ENCODE data around the gene MAIP1.

Gene MAIP1

DNA sequence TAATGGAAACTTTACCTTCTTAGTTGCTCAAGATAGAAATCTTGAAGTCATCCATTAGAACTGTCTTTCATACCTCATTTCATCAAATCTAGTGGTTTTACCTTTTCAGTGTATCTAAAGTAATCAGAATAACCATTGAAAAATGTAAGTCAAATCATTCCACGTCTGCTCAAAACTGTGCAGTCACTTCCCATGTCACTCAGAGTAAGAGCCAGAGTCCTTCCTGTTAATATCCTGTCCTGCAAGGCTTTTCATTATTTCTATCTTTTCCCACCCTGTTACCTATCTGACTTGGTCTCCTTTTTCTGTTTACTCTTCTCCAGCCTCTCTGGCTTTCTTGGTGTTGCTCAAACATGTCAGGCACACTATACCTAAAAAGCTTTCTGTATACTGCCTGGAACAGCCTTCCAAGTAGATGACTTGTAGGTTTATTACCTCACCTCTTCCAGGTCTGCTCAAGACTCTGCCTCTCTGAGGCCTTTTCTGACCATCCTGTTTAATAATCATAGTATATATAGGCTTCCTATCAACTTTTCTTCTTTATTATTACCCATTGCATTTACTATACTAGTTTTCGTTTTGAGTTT lies 40.9 kb upstream of the MAIP1 start:
- Histone ChIP-seq H3K4me1 (no peaks in the 10 kb centered on the region), H3K4me3 (ENCODE audit: low read depth, low read length) (no peak overlapping the region), H3K9me3 (no peaks in the 10 kb centered on the region), H3K27me3 (no peaks in the 10 kb centered on the region), H3K36me3 (peaks cover 33% of the 10 kb centered on the region)
- TF ChIP-seq, protein P1, sequence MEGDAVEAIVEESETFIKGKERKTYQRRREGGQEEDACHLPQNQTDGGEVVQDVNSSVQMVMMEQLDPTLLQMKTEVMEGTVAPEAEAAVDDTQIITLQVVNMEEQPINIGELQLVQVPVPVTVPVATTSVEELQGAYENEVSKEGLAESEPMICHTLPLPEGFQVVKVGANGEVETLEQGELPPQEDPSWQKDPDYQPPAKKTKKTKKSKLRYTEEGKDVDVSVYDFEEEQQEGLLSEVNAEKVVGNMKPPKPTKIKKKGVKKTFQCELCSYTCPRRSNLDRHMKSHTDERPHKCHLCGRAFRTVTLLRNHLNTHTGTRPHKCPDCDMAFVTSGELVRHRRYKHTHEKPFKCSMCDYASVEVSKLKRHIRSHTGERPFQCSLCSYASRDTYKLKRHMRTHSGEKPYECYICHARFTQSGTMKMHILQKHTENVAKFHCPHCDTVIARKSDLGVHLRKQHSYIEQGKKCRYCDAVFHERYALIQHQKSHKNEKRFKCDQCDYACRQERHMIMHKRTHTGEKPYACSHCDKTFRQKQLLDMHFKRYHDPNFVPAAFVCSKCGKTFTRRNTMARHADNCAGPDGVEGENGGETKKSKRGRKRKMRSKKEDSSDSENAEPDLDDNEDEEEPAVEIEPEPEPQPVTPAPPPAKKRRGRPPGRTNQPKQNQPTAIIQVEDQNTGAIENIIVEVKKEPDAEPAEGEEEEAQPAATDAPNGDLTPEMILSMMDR (IDR thresholded peaks at IDR 0.05; ENCODE audit: low read depth, low read length), result no peak
- DNase-seq, result no peak

DNA sequence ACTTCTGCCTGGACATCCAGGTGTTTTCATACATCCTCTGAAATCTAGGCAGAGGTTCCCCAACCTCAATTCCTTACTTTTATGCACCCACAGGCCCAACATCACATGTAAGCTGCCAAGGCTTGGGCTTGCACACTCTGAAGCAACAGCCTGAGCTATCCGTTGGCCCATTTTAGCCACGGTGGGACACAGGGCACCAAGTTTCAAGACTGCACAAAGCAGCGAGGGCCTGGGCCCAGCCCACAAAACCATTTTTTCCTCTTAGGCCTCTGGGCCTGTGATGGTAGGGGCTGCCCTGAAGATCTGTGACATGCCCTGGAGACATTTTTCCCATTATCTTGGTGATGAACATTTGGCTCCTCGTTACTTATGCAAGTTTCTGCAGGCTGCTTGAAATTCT lies 38.4 kb upstream of the MAIP1 start:
- H3K36me3 ChIP-seq, result peaks cover 39% of the 10 kb centered on the region
- TF ChIP-seq, protein P1 (IDR thresholded peaks at IDR 0.05; ENCODE audit: low read depth, low read length), result no peak
- H3K27me3 ChIP-seq, result no peaks in the 10 kb centered on the region
- no peaks in the 10 kb centered on the region for H3K9me3 ChIP-seq
- H3K4me1 ChIP-seq, result no peaks in the 10 kb centered on the region
- no peak overlapping the region for H3K4me3 ChIP-seq (ENCODE audit: low read depth, low read length)
- no peak for DNase-seq

- no peak overlapping the region for H3K4me3 ChIP-seq (ENCODE audit: low read depth, low read length)
- H3K27me3 ChIP-seq, result no peaks in the 10 kb centered on the region
- H3K9me3 ChIP-seq, result no peaks in the 10 kb centered on the region
- H3K36me3 ChIP-seq, result peaks cover 38% of the 10 kb centered on the region
- peaks cover 7% of the 10 kb centered on the region for H3K4me1 ChIP-seq
- TF ChIP-seq, protein P1 (IDR thresholded peaks at IDR 0.05; ENCODE audit: low read depth, low read length), result no peak
- DNase-seq, result peak; percentile 37
Observed at GRCh38 chr2:199922856-199923255, 32.5 kb upstream of the MAIP1 start.

DNA sequence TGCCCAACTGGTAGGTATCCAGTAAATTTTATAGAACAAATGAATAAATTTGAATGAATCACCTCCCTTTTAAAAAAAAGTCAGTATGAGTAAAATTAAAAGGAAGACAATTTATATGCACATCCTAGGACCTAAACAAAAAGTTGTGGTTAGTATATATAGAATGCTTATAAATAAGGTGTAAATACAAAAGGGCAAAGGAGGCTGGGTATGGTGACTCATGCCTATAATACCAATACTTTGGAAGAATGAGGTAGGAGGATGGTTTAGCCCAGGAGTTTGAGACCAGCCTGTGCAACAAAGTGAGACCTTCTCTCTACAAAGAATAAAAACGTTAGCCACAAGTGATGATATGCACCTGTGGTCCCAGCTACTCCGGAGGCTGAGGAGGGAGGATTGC lies 31.5 kb upstream of the MAIP1 start:
- no peaks in the 10 kb centered on the region for H3K27me3 ChIP-seq
- DNase-seq, result no peak

GRCh38 chr2:199926806-199927205 lies 28.6 kb upstream of the MAIP1 start:
- DNase-seq, result no peak
- Histone ChIP-seq H3K4me3 (ENCODE audit: low read depth, low read length) (no peak overlapping the region), H3K4me1 (peaks cover 7% of the 10 kb centered on the region), H3K36me3 (peaks cover 36% of the 10 kb centered on the region), H3K27me3 (no peaks in the 10 kb centered on the region), H3K9me3 (no peaks in the 10 kb centered on the region)
- TF ChIP-seq, protein P1 (IDR thresholded peaks at IDR 0.05; ENCODE audit: low read depth, low read length), result no peak

More for the DNA sequence above, 31.5 kb upstream of the MAIP1 start:
- no peaks in the 10 kb centered on the region for H3K9me3 ChIP-seq
- H3K4me3 ChIP-seq (ENCODE audit: low read depth, low read length), result no peak overlapping the region
- TF ChIP-seq, protein P1 (IDR thresholded peaks at IDR 0.05; ENCODE audit: low read depth, low read length), result no peak
- peaks cover 7% of the 10 kb centered on the region for H3K4me1 ChIP-seq
- H3K36me3 ChIP-seq, result peaks cover 29% of the 10 kb centered on the region

DNA sequence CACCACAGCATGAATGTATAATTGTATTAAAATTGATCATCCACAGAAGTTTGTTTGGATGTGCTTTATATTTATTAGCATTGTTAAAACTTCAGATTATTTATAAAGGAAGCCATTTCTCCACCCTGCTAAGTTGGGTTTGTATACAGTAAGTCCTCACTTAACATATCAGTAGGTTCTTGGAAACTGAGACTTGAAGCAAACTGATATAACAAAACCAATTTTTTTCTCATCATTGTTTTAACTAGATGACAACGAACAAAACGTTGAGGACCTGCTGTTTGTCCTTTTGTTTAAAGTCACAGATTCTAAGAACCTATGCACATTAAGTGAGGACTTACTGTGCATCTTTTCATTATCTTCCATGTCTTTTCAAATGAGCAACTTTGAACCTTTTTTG lies 27.2 kb upstream of the MAIP1 start:
- H3K4me1 ChIP-seq, result no peaks in the 10 kb centered on the region
- no peaks in the 10 kb centered on the region for H3K27me3 ChIP-seq
- no peaks in the 10 kb centered on the region for H3K9me3 ChIP-seq
- peaks cover 47% of the 10 kb centered on the region for H3K36me3 ChIP-seq
- no peak for DNase-seq
- TF ChIP-seq, protein P1 (IDR thresholded peaks at IDR 0.05; ENCODE audit: low read depth, low read length), result no peak
- H3K4me3 ChIP-seq (ENCODE audit: low read depth, low read length), result no peak overlapping the region
